H1 (cell line): Measurements from ENCODE around the gene CBLN3. TPM values are rescaled to one million over a fixed set of nuclear protein-coding genes. Genes with fewer than 3 reads are reported as not detected.

Source experiments
- CTCF ChIA-PET: fragments of 300-600 bp; sonication (Branson Sonifier 250); formaldehyde crosslinking; loops from one replicate; lab custom pipeline; 2021; ENCODE audit not compliant: partially characterized antibody; lab: Charles Lee
- POLR2A ChIA-PET: fragments of 300-600 bp; sonication (Branson Sonifier 250); formaldehyde crosslinking; loops from one replicate; lab custom pipeline; 2021; ENCODE audit warnings: inconsistent platforms; ENCODE audit not compliant: partially characterized antibody; lab: Charles Lee
- DNase-seq, 2 experiments: peaks; one replicate each; pipeline versions ENCODE4 v3.0.0 to v3.0.0-alpha.2; 2010 to 2022; ENCODE audit warnings: low spot score in 2 of 2, low read depth in 1 of 2, mixed read lengths in 1 of 2
- FAIRE-seq: peaks from 2 replicates; lab custom pipeline; 2011; peaks lifted over from hg19 to GRCh38; lab: Jason Lieb, UNC
- H2AFZ ChIP-seq: 2 replicates; pipeline ENCODE4 v1.8.1; 2012; ENCODE audit warnings: low read length, inconsistent platforms
- H2AK5ac ChIP-seq: 2 replicates; pipeline ENCODE4 v1.6.1; 2013; ENCODE audit warnings: low read depth, low read length
- H2BK120ac ChIP-seq: replicated peaks from 2 replicates; pipeline ENCODE3; 2013; ENCODE audit warnings: low read depth, low read length, inconsistent platforms
- H2BK12ac ChIP-seq: 2 replicates; pipeline ENCODE4 v1.6.1; 2013; ENCODE audit warnings: low read depth, low read length
- H2BK15ac ChIP-seq: 2 replicates; pipeline ENCODE4 v1.6.1; 2013; ENCODE audit warnings: low read length
- H2BK20ac ChIP-seq: 2 replicates; pipeline ENCODE4 v1.6.1; 2013; ENCODE audit warnings: low read length
- H2BK5ac ChIP-seq: 2 replicates; pipeline ENCODE4 v1.6.1; 2013; ENCODE audit warnings: low read depth, low read length
- H3K14ac ChIP-seq: 2 replicates; pipeline ENCODE4 v1.6.1; 2013; ENCODE audit warnings: inconsistent platforms; ENCODE audit not compliant: insufficient read length
- H3K18ac ChIP-seq: 2 replicates; pipeline ENCODE4 v1.6.1; 2013; ENCODE audit warnings: low read length; ENCODE audit errors: extremely low read depth
- H3K23ac ChIP-seq: 2 replicates; pipeline ENCODE4 v1.6.1; 2013; ENCODE audit warnings: inconsistent platforms; ENCODE audit not compliant: insufficient read length
- H3K23me2 ChIP-seq: 2 replicates; pipeline ENCODE4 v1.6.1; 2013; ENCODE audit warnings: low read depth, low read length
- H3K27ac ChIP-seq: 2 replicates; pipeline ENCODE4 v1.6.1; 2011; ENCODE audit warnings: low read depth, low read length, inconsistent platforms
- H3K27me3 ChIP-seq, 4 experiments: replicated peaks in 1 of 4; 1 replicate in 1 of 4; 2 replicates in 3 of 4; pipeline versions ENCODE4 v1.6.1 to v1.8.1; 2011 to 2013; ENCODE audit warnings: low read length in 3 of 4, mild to moderate bottlenecking in 3 of 4, inconsistent platforms in 2 of 4, mixed read lengths in 2 of 4, moderate library complexity in 1 of 4; ENCODE audit not compliant: control insufficient read depth in 3 of 4, insufficient read depth in 3 of 4; ENCODE audit errors: extremely low read depth in 1 of 4
- H3K36me3 ChIP-seq, 4 experiments: 2 replicates each; pipeline versions ENCODE4 v1.6.1 to v1.8.1; 2011 to 2013; ENCODE audit warnings: mild to moderate bottlenecking in 4 of 4, low read length in 3 of 4, moderate library complexity in 2 of 4, control low read depth in 1 of 4, inconsistent platforms in 1 of 4; ENCODE audit not compliant: insufficient read depth in 4 of 4, control insufficient read depth in 2 of 4
- H3K4ac ChIP-seq: replicated peaks from 2 replicates; pipeline ENCODE3; 2013; ENCODE audit warnings: low read length, low read depth, mixed read lengths, inconsistent platforms; ENCODE audit not compliant: insufficient read length
- H3K4me1 ChIP-seq, 4 experiments: replicated peaks in 1 of 4; 1 replicate in 1 of 4; 2 replicates in 3 of 4; pipeline versions ENCODE4 v1.6.1 to v1.8.1; 2011 to 2013; ENCODE audit warnings: low read length in 3 of 4, inconsistent platforms in 2 of 4, mixed read lengths in 1 of 4; ENCODE audit not compliant: insufficient read depth in 4 of 4, control insufficient read depth in 3 of 4
- H3K4me2 ChIP-seq, 2 experiments: 2 replicates each; pipeline versions ENCODE4 v1.6.1 to v1.8.1; 2011 to 2013; ENCODE audit warnings: low read depth in 2 of 2, low read length in 2 of 2, control low read depth in 1 of 2, inconsistent platforms in 1 of 2, mild to moderate bottlenecking in 1 of 2; ENCODE audit not compliant: insufficient read depth in 1 of 2
- H3K4me3 ChIP-seq, 4 experiments: fragments of 200-600, 300-600 bp in 1 of 4; sonication (generic), shearing (Covaris generic), sonication (Bioruptor Twin) in 1 of 4; 2 replicates each; pipeline versions ENCODE4 v1.5.1 to v1.8.1; 2011 to 2016; ENCODE audit warnings: low read length in 4 of 4, low read depth in 3 of 4, control low read depth in 2 of 4, inconsistent platforms in 2 of 4, mild to moderate bottlenecking in 2 of 4, mixed read lengths in 1 of 4, moderate library complexity in 1 of 4; ENCODE audit not compliant: insufficient read depth in 2 of 4; ENCODE audit errors: extremely low read depth in 1 of 4
- H3K56ac ChIP-seq: replicated peaks from 2 replicates; pipeline ENCODE3; 2013; ENCODE audit warnings: low read depth, mild to moderate bottlenecking, mixed read lengths, low read length, inconsistent platforms; ENCODE audit not compliant: insufficient read length
- H3K79me1 ChIP-seq: 2 replicates; pipeline ENCODE4 v1.6.1; 2013; ENCODE audit warnings: low read depth, low read length, control low read depth
- H3K79me2 ChIP-seq, 2 experiments: 2 replicates each; pipeline versions ENCODE4 v1.6.1 to v1.8.1; 2012 to 2013; ENCODE audit warnings: low read length in 2 of 2, mild to moderate bottlenecking in 2 of 2, inconsistent platforms in 1 of 2; ENCODE audit not compliant: insufficient read depth in 2 of 2, control insufficient read depth in 1 of 2
- H3K9ac ChIP-seq, 4 experiments: replicated peaks in 1 of 4; 1 replicate in 1 of 4; 2 replicates in 3 of 4; pipeline versions ENCODE4 v1.6.1 to v1.8.1; 2011 to 2013; ENCODE audit warnings: low read depth in 3 of 4, low read length in 3 of 4, control low read depth in 2 of 4, mild to moderate bottlenecking in 2 of 4, moderate library complexity in 2 of 4, inconsistent platforms in 1 of 4; ENCODE audit errors: extremely low read depth in 1 of 4
- H3K9me3 ChIP-seq, 2 experiments: 2 replicates each; pipeline versions ENCODE4 v1.6.1 to v1.8.1; 2012 to 2013; ENCODE audit warnings: mild to moderate bottlenecking in 2 of 2, moderate library complexity in 2 of 2, control low read depth in 1 of 2, inconsistent platforms in 1 of 2, low read depth in 1 of 2, low read length in 1 of 2, mixed read lengths in 1 of 2; ENCODE audit not compliant: insufficient read depth in 2 of 2
- H4K20me1 ChIP-seq, 2 experiments: replicated peaks in 1 of 2; 2 replicates each; pipeline versions ENCODE3 to v1.8.1; 2011 to 2013; ENCODE audit warnings: inconsistent platforms in 2 of 2, low read length in 2 of 2, mild to moderate bottlenecking in 1 of 2; ENCODE audit not compliant: insufficient read depth in 2 of 2, control insufficient read depth in 1 of 2
- H4K5ac ChIP-seq: 2 replicates; pipeline ENCODE4 v1.6.1; 2013; ENCODE audit warnings: low read length, low read depth, mixed read lengths, inconsistent platforms; ENCODE audit not compliant: insufficient read length
- H4K8ac ChIP-seq: 2 replicates; pipeline ENCODE4 v1.8.0; 2013; ENCODE audit warnings: mild to moderate bottlenecking, moderate library complexity, low read length, inconsistent platforms; ENCODE audit not compliant: insufficient read depth; ENCODE audit errors: extremely low read depth
- H4K91ac ChIP-seq: replicated peaks from 2 replicates; pipeline ENCODE3; 2013; ENCODE audit warnings: low read length, mixed read lengths, inconsistent platforms; ENCODE audit not compliant: insufficient read length
- ATF3 ChIP-seq: IDR thresholded peaks from 2 replicates; pipeline ENCODE4 v1.6.1; 2011; ENCODE audit warnings: low read depth, mild to moderate bottlenecking, low read length; ENCODE audit not compliant: insufficient read depth
- BACH1 ChIP-seq: IDR thresholded peaks from 2 replicates; pipeline ENCODE4 v1.6.1; 2012; ENCODE audit warnings: low read length, improper control_type of control experiment
- CBX8 ChIP-seq: fragments of 300-800, 300-1000 bp; sonication (generic); IDR thresholded peaks from 2 replicates; pipeline ENCODE4 v1.7.1; 2016; ENCODE audit warnings: low read depth, low read length, borderline replicate concordance
- CHD2 ChIP-seq: IDR thresholded peaks from 2 replicates; pipeline ENCODE4 v1.6.1; 2012; ENCODE audit warnings: low read length, improper control_type of control experiment
- CREB1 ChIP-seq: IDR thresholded peaks from 2 replicates; pipeline ENCODE4 v1.6.1; 2012; ENCODE audit warnings: inconsistent platforms
- CTBP2 ChIP-seq: IDR thresholded peaks from 2 replicates; pipeline ENCODE4 v1.7.0; 2011; ENCODE audit warnings: borderline replicate concordance, mild to moderate bottlenecking, moderate library complexity, mixed read lengths, low read length; ENCODE audit not compliant: insufficient read depth, insufficient read length
- EGR1 ChIP-seq: IDR thresholded peaks from 2 replicates; pipeline ENCODE4 v1.6.1; 2011; ENCODE audit warnings: low read depth, low read length, borderline replicate concordance
- EP300 ChIP-seq, 2 experiments: IDR thresholded peaks; 1 replicate in 1 of 2; 2 replicates in 1 of 2; pipeline ENCODE4 v1.6.1; 2011 to 2012; ENCODE audit warnings: low read depth in 2 of 2, low read length in 2 of 2, mild to moderate bottlenecking in 2 of 2, borderline replicate concordance in 1 of 2, inconsistent platforms in 1 of 2, moderate library complexity in 1 of 2
- EZH2 ChIP-seq: fragments of 200-600 bp; sonication (generic); IDR thresholded peaks from 2 replicates; pipeline ENCODE4 v1.7.1; 2012; ENCODE audit warnings: low read depth, mild to moderate bottlenecking, moderate library complexity, low read length, inconsistent platforms; ENCODE audit not compliant: severe bottlenecking
- SAP30 ChIP-seq: fragments of 300-600 bp; sonication (generic); IDR thresholded peaks from 2 replicates; pipeline ENCODE4 v1.7.1; 2012; ENCODE audit warnings: low read length, moderate library complexity, mild to moderate bottlenecking, inconsistent platforms; ENCODE audit not compliant: insufficient read depth, insufficient replicate concordance
- SP1 ChIP-seq: IDR thresholded peaks from 2 replicates; pipeline ENCODE4 v1.6.1; 2011; ENCODE audit warnings: low read depth, low read length
- YY1 ChIP-seq: IDR thresholded peaks from 2 replicates; pipeline ENCODE4 v1.6.1; 2011; ENCODE audit warnings: low read depth, mild to moderate bottlenecking, low read length
- WGBS, 2 experiments: shearing (Covaris generic) in 1 of 2; methylation state at CpG; one replicate each; pipeline versions ENCODE4 v1.1.6 to v1.1.7; 2013 to 2015; ENCODE audit warnings: low lambda C conversion rate in 2 of 2, mixed read lengths in 2 of 2, inconsistent platforms in 1 of 2, low coverage in 1 of 2, missing lambda C conversion rate in 1 of 2; ENCODE audit not compliant: insufficient replicate concordance in 2 of 2, insufficient coverage in 1 of 2, insufficient read length in 1 of 2; ENCODE audit errors: extremely low coverage in 1 of 2, missing lambda C conversion rate in 1 of 2; 5-methylcytosine and 5-hydroxymethylcytosine counted together
- polyA plus RNA-seq, 7 experiments: library from polyadenylated mRNA; depleted of rRNA in 3 of 7; stranded (reverse) in 5 of 7; unstranded in 2 of 7; fragments of >200 nt in 5 of 7; fragments of 200-250 nt in 2 of 7; gene quantifications; 1 replicate in 5 of 7; 2 replicates in 1 of 7; 4 replicates in 1 of 7; pipeline versions ENCODE4 v1.2.1 to v1.2.3, GENCODE V29; 2011 to 2013; ENCODE audit warnings: missing spikeins in 2 of 7, mixed read lengths in 2 of 7
- total RNA-seq: library from RNA; stranded (reverse); fragmentation: NEBNext Ultra II Directional; extraction: Animal tissue kit (Norgen Biotek cat#: 25700); gene quantifications from 2 replicates; pipeline ENCODE4 v1.2.1, GENCODE V29; 2021

Gene CBLN3
- total and polyA plus RNA-seq, 2 of the 8 experiments (the other 6 are each of a cell fraction or from before 2014, with no cell fraction given) = 0.54 to 1.00 TPM

GRCh38 chr14:24398293-24398652 lies 31.2 kb downstream of the CBLN3 start:
- peak overlapping the region; percentile 50 for H2BK120ac ChIP-seq
- peak overlapping the region; percentile 13 to 80 (median 42); a peak in 6 of 8 replicates for H3K4me3 ChIP-seq
- no peak overlapping the region for H3K4ac ChIP-seq
- H3K79me2 ChIP-seq = no peaks in the 10 kb centered on the region
- no peak for FAIRE-seq
- no peak overlapping the region for H4K91ac ChIP-seq
- peak in 1 of 2 experiments; percentile 74 for DNase-seq
- H3K18ac ChIP-seq = peak overlapping the region; percentile 71; the same call in 1 of the 2 replicates
- peak overlapping the region; percentile 47 to 98 for H3K4me2 ChIP-seq
- H3K27me3 ChIP-seq = peaks cover 0 to 3% (median 0%) of the 10 kb centered on the region in 4 experiments; a peak in 1 of 7 replicates
- H2BK20ac ChIP-seq = no peak overlapping the region
- CTCF ChIA-PET = interaction anchor here (1.2 to 10.7 kb wide), 7 partner anchors 14 to 66 kb away, joined by 3 to 69 read pairs (median 4); partner anchors contain the start of gene ADCY4
- peak overlapping the region; percentile 84; the same call in 1 of the 2 replicates for H2BK12ac ChIP-seq
- POLR2A ChIA-PET = interaction anchor here (0.9 to 3.4 kb wide), 7 partner anchors 9 to 37 kb away, joined by 3 to 20 read pairs (median 3); partner anchors contain the start of genes CBLN3 and KHNYN
- H2BK5ac ChIP-seq = 0 out of 2 replicates have a peak overlapping the region, but pooled peaks have one; percentile 28
- peak overlapping the region; percentile 42; the same call in 1 of the 2 replicates for H2AFZ ChIP-seq
- H2BK15ac ChIP-seq = 0 out of 2 replicates have a peak overlapping the region, but pooled peaks have one; percentile 16
- H3K23ac ChIP-seq = no peak overlapping the region
- no peak overlapping the region for H3K9ac ChIP-seq
- no peak overlapping the region for H3K27ac ChIP-seq
- H3K14ac ChIP-seq = no peak overlapping the region
- no peaks in the 10 kb centered on the region for H4K20me1 ChIP-seq
- H3K56ac ChIP-seq = no peak overlapping the region
- H3K4me1 ChIP-seq = peaks cover 0 to 12% (median 9%) of the 10 kb centered on the region in 4 experiments; a peak in 6 of 7 replicates
- H3K23me2 ChIP-seq = peaks cover 10% of the 10 kb centered on the region; the same call in 1 of the 2 replicates
- no peaks in the 10 kb centered on the region for H3K9me3 ChIP-seq
- H3K36me3 ChIP-seq = no peaks in the 10 kb centered on the region
- 10% methylated on average over 7 of the region's 7 CpGs; no CpG with 5 or more reads in 1 of the 2 experiments for WGBS, 2 experiments
- H4K5ac ChIP-seq = peak overlapping the region; percentile 2
- no peak overlapping the region for H2AK5ac ChIP-seq
- no peaks in the 10 kb centered on the region for H3K79me1 ChIP-seq
- H4K8ac ChIP-seq = no peak overlapping the region; the same call in 1 of the 2 replicates
- TF ChIP-seq CBX8 = no peak
- TF ChIP-seq SAP30 = no peak
- no peak for TF ChIP-seq ATF3
- 0 out of 2 replicates have a peak, but pooled peaks have one; percentile 16 for TF ChIP-seq CHD2
- TF ChIP-seq CREB1 = no peak
- no peak for TF ChIP-seq CTBP2
- TF ChIP-seq SP1 = peak; percentile 98
- TF ChIP-seq YY1 = 0 out of 2 replicates have a peak, but pooled peaks have one; percentile 17
- no peak for TF ChIP-seq BACH1
- TF ChIP-seq EZH2 = peak; percentile 33
- TF ChIP-seq EP300 (IDR thresholded peaks at IDR 0.05; ENCODE audit: borderline replicate concordance in 1 of 2, low read depth in 2 of 2, low read length in 2 of 2) = peak in 1 of 2 experiments; percentile 22; a peak in 1 of 3 replicates
- peak; percentile 60; the same call in 1 of the 2 replicates for TF ChIP-seq EGR1
